Measurements from ENCODE around the gene PRRX2. TPM values are rescaled to one million over a fixed set of nuclear protein-coding genes. Genes with fewer than 3 reads are reported as not detected.

PRRX2 gene
- total and polyA plus RNA-seq, 12 donors = 0.15 to 14.2 (median 4.0) TPM

DNA sequence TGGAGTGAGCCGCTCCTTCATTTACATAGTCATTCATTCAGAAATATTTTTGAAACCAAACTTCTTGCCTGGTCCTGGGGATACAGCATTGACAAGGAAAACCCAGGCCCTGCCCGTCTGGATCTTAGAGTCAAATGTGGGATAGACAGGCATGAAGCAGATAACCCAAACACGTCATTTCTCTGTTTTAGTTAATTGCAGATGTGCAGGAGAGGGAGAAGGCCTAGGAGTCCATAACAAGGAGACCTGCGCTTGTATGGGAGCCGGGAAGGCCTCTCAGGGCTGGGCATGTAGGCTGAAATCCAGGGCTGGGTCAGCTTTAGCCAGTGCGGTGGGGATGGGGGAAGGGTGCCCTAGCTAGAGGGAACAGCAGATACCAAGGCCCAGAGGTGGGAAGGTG is 43.3 kb downstream of the PRRX2 start:
- Histone ChIP-seq H3K9me3 (replicated peaks in 1 of 3) (no peaks in the 10 kb centered on the region), H3K36me3 (replicated peaks in 1 of 2) (no peaks in the 10 kb centered on the region), H3K27me3 (no peaks in the 10 kb centered on the region), H3K4me1 (replicated peaks in 1 of 2) (no peaks in the 10 kb centered on the region), H3K27ac (no peak overlapping the region), H3K4me3 (no peak overlapping the region)
- DNase-seq = no peak
- intact Hi-C loops (cut with DNase I) = no loop called here
- WGBS, 4 donors = 87 to 92% (median 89%) methylated on average over 6 of the region's 6 CpGs
- TF ChIP-seq POLR2A (IDR thresholded peaks at IDR 0.05) (no peak), CTCF (IDR thresholded peaks at IDR 0.05) (no peak)

GRCh38 chr9:129709438-129710168 is 44.2 kb downstream of the PRRX2 start:
- whole genome bisulfite sequencing, 4 donors = 82 to 90% (median 87%) methylated on average over 12 to 17 of the region's 17 CpGs
- Histone ChIP-seq H3K9me3 (replicated peaks in 1 of 3) (no peaks in the 10 kb centered on the region), H3K4me1 (replicated peaks in 1 of 2) (no peaks in the 10 kb centered on the region), H3K27ac (no peak overlapping the region), H3K4me3 (no peak overlapping the region), H3K36me3 (replicated peaks in 1 of 2) (no peaks in the 10 kb centered on the region), H3K27me3 (no peaks in the 10 kb centered on the region)
- intact Hi-C loops (cut with DNase I) = no loop called here
- TF ChIP-seq POLR2A (IDR thresholded peaks at IDR 0.05) (no peak), CTCF (IDR thresholded peaks at IDR 0.05) (no peak)
- no peak for DNase-seq

DNA sequence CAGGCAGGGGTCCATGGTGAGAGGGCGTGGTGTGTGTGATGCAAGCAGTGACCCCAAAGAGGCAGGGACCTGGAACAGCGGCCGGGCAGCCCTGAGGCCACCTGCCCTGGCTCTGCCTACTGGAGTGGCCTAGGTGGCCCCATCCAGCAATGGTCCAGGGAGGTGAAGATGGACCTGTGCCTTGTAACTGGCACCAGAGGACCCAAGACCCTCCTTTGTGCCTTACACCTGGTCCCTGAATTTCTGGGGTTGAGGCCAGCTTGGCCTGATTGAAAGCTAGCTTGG is 44.7 kb downstream of the PRRX2 start:
- no peak for DNase-seq
- no peak overlapping the region for H3K27ac ChIP-seq
- TF ChIP-seq CTCF (IDR thresholded peaks at IDR 0.05) = no peak
- TF ChIP-seq POLR2A (IDR thresholded peaks at IDR 0.05) = no peak
- H3K9me3 ChIP-seq (replicated peaks in 1 of 3) = no peaks in the 10 kb centered on the region
- 84 to 95% (median 89%) methylated on average over 3 of the region's 3 CpGs; no CpG with 5 or more reads in 1 of the 4 donors for WGBS, 4 donors
- H3K4me3 ChIP-seq = no peak overlapping the region
- no peaks in the 10 kb centered on the region for H3K4me1 ChIP-seq (replicated peaks in 1 of 2)
- no peaks in the 10 kb centered on the region for H3K36me3 ChIP-seq (replicated peaks in 1 of 2)
- H3K27me3 ChIP-seq = no peaks in the 10 kb centered on the region
- intact Hi-C loops (cut with DNase I) = no loop called here

DNA sequence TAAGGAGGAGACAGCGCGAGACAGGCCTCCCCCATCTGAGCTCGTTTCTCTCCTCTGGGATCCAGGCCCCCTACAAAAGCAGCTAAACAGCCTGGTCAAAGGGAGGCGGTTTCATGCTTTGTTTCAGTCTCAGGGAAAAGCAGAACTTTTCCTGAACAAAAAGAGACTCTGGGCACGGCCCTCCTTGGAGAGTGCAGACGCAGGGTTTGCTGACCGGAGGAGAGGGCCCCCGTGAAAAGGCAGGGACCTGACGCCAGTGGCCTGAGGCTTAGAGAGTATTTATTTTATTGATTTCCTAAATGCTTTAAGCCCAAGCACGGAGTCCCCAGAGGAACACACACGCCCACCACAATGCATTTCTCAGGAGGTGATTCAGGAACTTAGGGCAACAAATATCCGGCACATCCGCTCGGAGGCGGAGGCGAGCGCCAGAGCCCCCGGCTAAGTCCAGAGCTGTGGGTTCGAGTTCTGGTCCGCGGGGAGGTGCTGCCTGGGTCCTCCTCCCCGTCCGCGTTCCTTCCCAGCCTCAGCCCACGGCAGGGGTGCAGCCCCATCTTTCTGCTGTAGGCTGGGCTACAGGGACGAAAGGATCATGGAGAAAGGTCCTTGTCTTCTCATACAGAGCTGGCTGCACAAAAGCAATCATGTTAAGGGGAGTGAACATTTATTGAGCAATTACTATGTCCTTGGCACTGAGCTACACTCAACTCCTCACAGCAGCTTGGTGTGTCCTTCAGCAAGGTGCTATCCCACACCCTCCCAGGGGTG is 47.4 kb downstream of the PRRX2 start:
- DNase-seq = no peak
- H3K27ac ChIP-seq = peak overlapping the region in 1 of 5 donors; percentile 16
- H3K4me3 ChIP-seq = no peak overlapping the region
- no peaks in the 10 kb centered on the region for H3K4me1 ChIP-seq (replicated peaks in 1 of 2)
- H3K9me3 ChIP-seq (replicated peaks in 1 of 3) = no peaks in the 10 kb centered on the region
- WGBS, 4 donors = 51 to 61% (median 57%) methylated on average over 14 to 26 of the region's 26 CpGs
- no peaks in the 10 kb centered on the region for H3K36me3 ChIP-seq (replicated peaks in 1 of 2)
- intact Hi-C loops (cut with DNase I) = no loop called here
- no peak for TF ChIP-seq POLR2A (IDR thresholded peaks at IDR 0.05)
- no peak for TF ChIP-seq CTCF (IDR thresholded peaks at IDR 0.05)
- no peaks in the 10 kb centered on the region for H3K27me3 ChIP-seq
